Thyroid gland (tissue), 4 donors: Measurements from ENCODE around the gene BRD3. TPM values are rescaled to one million over a fixed set of nuclear protein-coding genes. Genes with fewer than 3 reads are reported as not detected.

Experiments used
- DNase-seq, 2 donors: peaks; one replicate each; pipeline ENCODE4 v3.0.0-alpha.2; 2019
- H3K27ac ChIP-seq, 3 donors: fragments of 200-600 bp; sonication (generic); 1 replicate in 2 of 3; 2 replicates in 1 of 3; pipeline ENCODE4 v1.5.1; 2016 to 2019; ENCODE audit warnings: mild to moderate bottlenecking in 1 of 3, moderate library complexity in 1 of 3
- H3K27me3 ChIP-seq: fragments of 200-600 bp; sonication (generic); one replicate; pipeline ENCODE4 v1.5.1; 2019
- H3K36me3 ChIP-seq, 2 donors: fragments of 200-600 bp; sonication (generic); one replicate each; pipeline ENCODE4 v1.5.1; 2016 to 2019
- H3K4me1 ChIP-seq, 2 donors: fragments of 200-600 bp; sonication (generic); one replicate each; pipeline ENCODE4 v1.5.1; 2017 to 2019
- H3K4me3 ChIP-seq, 3 donors: fragments of 200-600 bp; sonication (generic); replicated peaks in 1 of 3; 1 replicate in 2 of 3; 2 replicates in 1 of 3; pipeline ENCODE4 v1.5.1; 2016; ENCODE audit warnings: mild to moderate bottlenecking in 1 of 3
- H3K9me3 ChIP-seq: fragments of 200-600 bp; sonication (generic); one replicate; pipeline ENCODE4 v1.5.1; 2017
- CTCF ChIP-seq, 6 experiments: fragments of 200-600 bp in 3 of 6; fragments of 450-650 bp in 3 of 6; sonication (generic) in 3 of 6; IDR thresholded peaks; one replicate each; pipeline ENCODE4 v1.5.1; 2016 to 2019; ENCODE audit warnings: antibody characterized with exemption in 6 of 6, mild to moderate bottlenecking in 2 of 6, inconsistent platforms in 1 of 6, moderate library complexity in 1 of 6
- POLR2A ChIP-seq, 2 donors: fragments of 450-650 bp; IDR thresholded peaks; one replicate each; pipeline ENCODE4 v1.6.1; 2017; ENCODE audit warnings: antibody characterized with exemption in 2 of 2, mild to moderate bottlenecking in 2 of 2, moderate library complexity in 1 of 2
- WGBS, 2 donors: methylation state at CpG; one replicate each; pipeline ENCODE4 v1.1.5; 2017; 5-methylcytosine and 5-hydroxymethylcytosine counted together
- intact Hi-C: fragments of 100-400 bp; cut with DNase I; formaldehyde crosslinking; loops from one replicate; pipeline ENCODE4 v1.15.1; 2023
- total RNA-seq, 4 donors: library from RNA; depleted of rRNA; stranded (reverse); fragments of >200 nt; gene quantifications; one replicate each; pipeline ENCODE4 v1.2.3, GENCODE V29; 2016

The BRD3 gene
- total RNA-seq, 4 donors from 2014 or later: 21.6 to 42.7 (median 28.7) TPM

- Histone ChIP-seq H3K4me3 (no peak overlapping the region), H3K4me1 (peaks cover 38 to 45% of the 10 kb centered on the region in 2 donors), H3K36me3 (peaks cover 44 to 53% of the 10 kb centered on the region in 2 donors), H3K9me3 (no peaks in the 10 kb centered on the region), H3K27me3 (no peaks in the 10 kb centered on the region), H3K27ac (no peak overlapping the region)
- no peak for DNase-seq
- 86 to 94% methylated on average over 3 of the region's 3 CpGs for WGBS, 2 donors
- TF ChIP-seq POLR2A (IDR thresholded peaks at IDR 0.05): no peak
- TF ChIP-seq CTCF (IDR thresholded peaks at IDR 0.05): no peak
- intact Hi-C loops: no loop called here
Observed at GRCh38 chr9:134052491-134052890, 15.3 kb downstream of the BRD3 start.

- H3K4me1 ChIP-seq: peaks cover 26 to 33% of the 10 kb centered on the region in 2 donors
- H3K9me3 ChIP-seq: no peaks in the 10 kb centered on the region
- no peak overlapping the region for H3K27ac ChIP-seq
- no peak for DNase-seq
- intact Hi-C loops: no loop called here
- H3K36me3 ChIP-seq: peaks cover 55 to 61% of the 10 kb centered on the region in 2 donors
- WGBS, 2 donors: 94% methylated on average over 15 to 16 of the region's 16 CpGs
- no peak for TF ChIP-seq POLR2A (IDR thresholded peaks at IDR 0.05)
- no peak for TF ChIP-seq CTCF (IDR thresholded peaks at IDR 0.05)
- H3K27me3 ChIP-seq: no peaks in the 10 kb centered on the region
- H3K4me3 ChIP-seq: no peak overlapping the region
Observed at GRCh38 chr9:134051319-134051718, 16.5 kb downstream of the BRD3 start.

GRCh38 chr9:134050726-134051125 lies 17.1 kb downstream of the BRD3 start:
- WGBS, 2 donors: 85 to 88% methylated on average over 12 to 14 of the region's 14 CpGs
- TF ChIP-seq CTCF (IDR thresholded peaks at IDR 0.05): no peak
- no peak for TF ChIP-seq POLR2A (IDR thresholded peaks at IDR 0.05)
- Histone ChIP-seq H3K9me3 (no peaks in the 10 kb centered on the region), H3K27ac (no peak overlapping the region), H3K27me3 (no peaks in the 10 kb centered on the region), H3K4me3 (no peak overlapping the region), H3K4me1 (peaks cover 20 to 27% of the 10 kb centered on the region in 2 donors), H3K36me3 (peaks cover 60 to 66% of the 10 kb centered on the region in 2 donors)
- intact Hi-C loops: no loop called here
- DNase-seq: no peak

GRCh38 chr9:134049772-134050588 lies 17.8 kb downstream of the BRD3 start:
- no peaks in the 10 kb centered on the region for H3K9me3 ChIP-seq
- TF ChIP-seq CTCF (IDR thresholded peaks at IDR 0.05): no peak
- no peak for TF ChIP-seq POLR2A (IDR thresholded peaks at IDR 0.05)
- no peaks in the 10 kb centered on the region for H3K27me3 ChIP-seq
- H3K27ac ChIP-seq: no peak overlapping the region
- H3K4me3 ChIP-seq: no peak overlapping the region
- DNase-seq: no peak
- 89 to 91% methylated on average over 28 of the region's 28 CpGs for WGBS, 2 donors
- H3K36me3 ChIP-seq: peaks cover 62 to 74% of the 10 kb centered on the region in 2 donors
- H3K4me1 ChIP-seq: peaks cover 13 to 19% of the 10 kb centered on the region in 2 donors
- intact Hi-C loops: no loop called here

GRCh38 chr9:134049236-134049635 lies 18.6 kb downstream of the BRD3 start:
- peaks cover 69 to 76% of the 10 kb centered on the region in 2 donors for H3K36me3 ChIP-seq

More at GRCh38 chr9:134049236-134049635, 18.6 kb downstream of the BRD3 start:
- H3K27me3 ChIP-seq: no peaks in the 10 kb centered on the region
- no peaks in the 10 kb centered on the region for H3K9me3 ChIP-seq
- 74 to 81% methylated on average over 12 to 14 of the region's 20 CpGs for WGBS, 2 donors
- peaks cover 6 to 12% of the 10 kb centered on the region in 2 donors for H3K4me1 ChIP-seq
- no peak overlapping the region for H3K4me3 ChIP-seq
- peak; percentile 42 to 73 for DNase-seq
- intact Hi-C loops: no loop called here
- H3K27ac ChIP-seq: no peak overlapping the region
- TF ChIP-seq CTCF (IDR thresholded peaks at IDR 0.05): no peak
- TF ChIP-seq POLR2A (IDR thresholded peaks at IDR 0.05): no peak
